Measurements from ENCODE around the gene PREP. TPM values are rescaled to one million over a fixed set of nuclear protein-coding genes. Genes with fewer than 3 reads are reported as not detected.

PREP gene
- total RNA-seq, 2 experiments from 2014 or later = 42.1 to 47.0 TPM

GRCh38 chr6:105282631-105283585 lies 120.0 kb downstream of the PREP start:
- no peak for DNase-seq
- CTCF ChIA-PET = no interaction called here
- no peak overlapping the region for H3K4me3 Mint-ChIP-seq
- H3K9me3 Mint-ChIP-seq = no peaks in the 10 kb centered on the region
- POLR2A ChIA-PET = no interaction called here
- H3K27ac Mint-ChIP-seq = no peak overlapping the region
- H3K36me3 Mint-ChIP-seq (ENCODE audit: low read depth) = peaks cover 51% of the 10 kb centered on the region
- H3K4me1 Mint-ChIP-seq = no peaks in the 10 kb centered on the region
- H3K27me3 Mint-ChIP-seq = no peaks in the 10 kb centered on the region

GRCh38 chr6:105280033-105280432 lies 122.8 kb downstream of the PREP start:
- H3K27me3 Mint-ChIP-seq = no peaks in the 10 kb centered on the region
- no peak for DNase-seq
- H3K4me1 Mint-ChIP-seq = no peaks in the 10 kb centered on the region
- POLR2A ChIA-PET = no interaction called here
- no peaks in the 10 kb centered on the region for H3K9me3 Mint-ChIP-seq
- CTCF ChIA-PET = interaction anchor here (1.4 kb wide), 1 partner anchor 8 kb away, joined by 3 read pairs; no protein-coding TSS in a partner anchor
- H3K4me3 Mint-ChIP-seq = no peak overlapping the region
- no peak overlapping the region for H3K27ac Mint-ChIP-seq
- H3K36me3 Mint-ChIP-seq (ENCODE audit: low read depth) = peaks cover 53% of the 10 kb centered on the region

- Mint-ChIP-seq H3K36me3 (ENCODE audit: low read depth) (peaks cover 49% of the 10 kb centered on the region), H3K4me3 (no peak overlapping the region), H3K4me1 (no peaks in the 10 kb centered on the region), H3K27me3 (no peaks in the 10 kb centered on the region), H3K9me3 (no peaks in the 10 kb centered on the region), H3K27ac (no peak overlapping the region)
- ChIA-PET POLR2A (no interaction called here), CTCF (interaction anchor here (1.4 kb wide), 1 partner anchor 8 kb away, joined by 3 read pairs; no protein-coding TSS in a partner anchor)
- DNase-seq = no peak
Measured at GRCh38 chr6:105279463-105279862, 123.4 kb downstream of the PREP start.

- CTCF ChIA-PET = interaction anchor here (1.4 kb wide), 1 partner anchor 9 kb away, joined by 3 read pairs; no protein-coding TSS in a partner anchor
- Mint-ChIP-seq H3K4me3 (no peak overlapping the region), H3K36me3 (ENCODE audit: low read depth) (peaks cover 46% of the 10 kb centered on the region), H3K9me3 (no peaks in the 10 kb centered on the region), H3K4me1 (no peaks in the 10 kb centered on the region), H3K27ac (no peak overlapping the region), H3K27me3 (no peaks in the 10 kb centered on the region)
- POLR2A ChIA-PET = no interaction called here
- DNase-seq = no peak
Measured at GRCh38 chr6:105278813-105279212, 124.1 kb downstream of the PREP start.

GRCh38 chr6:105278035-105278434 lies 124.8 kb downstream of the PREP start:
- H3K27me3 Mint-ChIP-seq = no peaks in the 10 kb centered on the region
- DNase-seq = no peak

GRCh38 chr6:105276374-105276773 lies 126.5 kb downstream of the PREP start:
- no peak overlapping the region for H3K27ac Mint-ChIP-seq
- CTCF ChIA-PET = no interaction called here
- H3K36me3 Mint-ChIP-seq (ENCODE audit: low read depth) = peaks cover 33% of the 10 kb centered on the region
- no peak overlapping the region for H3K4me3 Mint-ChIP-seq
- H3K27me3 Mint-ChIP-seq = no peaks in the 10 kb centered on the region
- no peak for DNase-seq
- no peaks in the 10 kb centered on the region for H3K9me3 Mint-ChIP-seq
- H3K4me1 Mint-ChIP-seq = no peaks in the 10 kb centered on the region
- POLR2A ChIA-PET = no interaction called here

More at GRCh38 chr6:105278035-105278434, 124.8 kb downstream of the PREP start:
- H3K9me3 Mint-ChIP-seq = no peaks in the 10 kb centered on the region
- H3K4me1 Mint-ChIP-seq = no peaks in the 10 kb centered on the region
- H3K27ac Mint-ChIP-seq = no peak overlapping the region
- ChIA-PET POLR2A (no interaction called here), CTCF (interaction anchor here (0.6 kb wide), 1 partner anchor 22 kb away, joined by 3 read pairs; no protein-coding TSS in a partner anchor)
- H3K36me3 Mint-ChIP-seq (ENCODE audit: low read depth) = peaks cover 41% of the 10 kb centered on the region
- H3K4me3 Mint-ChIP-seq = no peak overlapping the region

- H3K36me3 Mint-ChIP-seq (ENCODE audit: low read depth) = peaks cover 28% of the 10 kb centered on the region
- ChIA-PET POLR2A (no interaction called here), CTCF (no interaction called here)
- H3K27me3 Mint-ChIP-seq = no peaks in the 10 kb centered on the region
- no peak overlapping the region for H3K27ac Mint-ChIP-seq
- no peak for DNase-seq
- no peaks in the 10 kb centered on the region for H3K4me1 Mint-ChIP-seq
- no peak overlapping the region for H3K4me3 Mint-ChIP-seq
- H3K9me3 Mint-ChIP-seq = no peaks in the 10 kb centered on the region
Measured at GRCh38 chr6:105275542-105275941, 127.3 kb downstream of the PREP start.

GRCh38 chr6:105274678-105275077 lies 128.2 kb downstream of the PREP start:
- ChIA-PET CTCF (no interaction called here), POLR2A (no interaction called here)
- no peak overlapping the region for H3K27ac Mint-ChIP-seq
- H3K27me3 Mint-ChIP-seq = no peaks in the 10 kb centered on the region
- no peak for DNase-seq
- H3K36me3 Mint-ChIP-seq (ENCODE audit: low read depth) = peaks cover 21% of the 10 kb centered on the region
- no peak overlapping the region for H3K4me3 Mint-ChIP-seq
- H3K9me3 Mint-ChIP-seq = no peaks in the 10 kb centered on the region
- no peaks in the 10 kb centered on the region for H3K4me1 Mint-ChIP-seq

- Mint-ChIP-seq H3K4me3 (no peak overlapping the region), H3K27me3 (no peaks in the 10 kb centered on the region), H3K36me3 (ENCODE audit: low read depth) (peaks cover 21% of the 10 kb centered on the region), H3K27ac (no peak overlapping the region), H3K4me1 (no peaks in the 10 kb centered on the region), H3K9me3 (no peaks in the 10 kb centered on the region)
- DNase-seq = no peak
- CTCF ChIA-PET = no interaction called here
- POLR2A ChIA-PET = no interaction called here
Measured at GRCh38 chr6:105273589-105273988, 129.3 kb downstream of the PREP start.

- DNase-seq = no peak
Measured at GRCh38 chr6:105272786-105273185, 130.1 kb downstream of the PREP start.

GRCh38 chr6:105270511-105270910 lies 132.4 kb downstream of the PREP start:
- no peak for DNase-seq
- ChIA-PET POLR2A (no interaction called here), CTCF (no interaction called here)
- H3K36me3 Mint-ChIP-seq (ENCODE audit: low read depth) = no peaks in the 10 kb centered on the region
- H3K27ac Mint-ChIP-seq = no peak overlapping the region
- H3K9me3 Mint-ChIP-seq = no peaks in the 10 kb centered on the region
- no peaks in the 10 kb centered on the region for H3K4me1 Mint-ChIP-seq
- H3K27me3 Mint-ChIP-seq = peaks cover 1% of the 10 kb centered on the region
- H3K4me3 Mint-ChIP-seq = no peak overlapping the region

More at GRCh38 chr6:105272786-105273185, 130.1 kb downstream of the PREP start:
- Mint-ChIP-seq H3K27ac (no peak overlapping the region), H3K4me3 (no peak overlapping the region), H3K36me3 (ENCODE audit: low read depth) (peaks cover 15% of the 10 kb centered on the region), H3K9me3 (no peaks in the 10 kb centered on the region), H3K27me3 (no peaks in the 10 kb centered on the region), H3K4me1 (no peaks in the 10 kb centered on the region)
- ChIA-PET CTCF (no interaction called here), POLR2A (no interaction called here)

GRCh38 chr6:105269390-105269789 lies 133.5 kb downstream of the PREP start:
- POLR2A ChIA-PET = no interaction called here
- Mint-ChIP-seq H3K4me3 (no peak overlapping the region), H3K9me3 (no peaks in the 10 kb centered on the region), H3K36me3 (ENCODE audit: low read depth) (no peaks in the 10 kb centered on the region), H3K4me1 (no peaks in the 10 kb centered on the region), H3K27me3 (peaks cover 1% of the 10 kb centered on the region), H3K27ac (no peak overlapping the region)
- DNase-seq = no peak
- CTCF ChIA-PET = no interaction called here

- DNase-seq = no peak
- no peaks in the 10 kb centered on the region for H3K9me3 Mint-ChIP-seq
- ChIA-PET POLR2A (no interaction called here), CTCF (interaction anchor here (0.6 kb wide), 1 partner anchor 276 kb away, joined by 3 read pairs; no protein-coding TSS in a partner anchor)
- no peak overlapping the region for H3K4me3 Mint-ChIP-seq
- peaks cover 7% of the 10 kb centered on the region for H3K27me3 Mint-ChIP-seq
- H3K4me1 Mint-ChIP-seq = no peaks in the 10 kb centered on the region
- no peak overlapping the region for H3K27ac Mint-ChIP-seq
- no peaks in the 10 kb centered on the region for H3K36me3 Mint-ChIP-seq (ENCODE audit: low read depth)
Measured at GRCh38 chr6:105263685-105264610, 138.9 kb downstream of the PREP start.

Data from activated CD4-positive, alpha-beta T cell treated with anti-CD3 and anti-CD28 coated beads, Interleukin-2, amount 10 ng/mL, durations not matched to agents 7 days and 5 days (primary cell).